Loucy (cell line): ENCODE data around the gene FCGR3A.
"Not testable (repeated sequence)": the region's sequence is repeated elsewhere in the genome, so short reads cannot be mapped to it uniquely, and the experiment has no call there.

Experiments
- EZH2phosphoT487 ChIP-seq: fragments of 200-600 bp; IDR thresholded peaks from 2 replicates; pipeline ENCODE4 v1.6.1; 2018; ENCODE audit warnings: antibody characterized with exemption, mild to moderate bottlenecking, moderate library complexity, borderline replicate concordance
- TF ChIP-seq, protein P1 (sequence below): fragments of 200-600 bp; sonication (generic); conservative IDR thresholded peaks from 2 replicates; pipeline ENCODE4 v1.5.1; 2014; ENCODE audit warnings: mild to moderate bottlenecking, antibody characterized with exemption, low read length

DNA sequence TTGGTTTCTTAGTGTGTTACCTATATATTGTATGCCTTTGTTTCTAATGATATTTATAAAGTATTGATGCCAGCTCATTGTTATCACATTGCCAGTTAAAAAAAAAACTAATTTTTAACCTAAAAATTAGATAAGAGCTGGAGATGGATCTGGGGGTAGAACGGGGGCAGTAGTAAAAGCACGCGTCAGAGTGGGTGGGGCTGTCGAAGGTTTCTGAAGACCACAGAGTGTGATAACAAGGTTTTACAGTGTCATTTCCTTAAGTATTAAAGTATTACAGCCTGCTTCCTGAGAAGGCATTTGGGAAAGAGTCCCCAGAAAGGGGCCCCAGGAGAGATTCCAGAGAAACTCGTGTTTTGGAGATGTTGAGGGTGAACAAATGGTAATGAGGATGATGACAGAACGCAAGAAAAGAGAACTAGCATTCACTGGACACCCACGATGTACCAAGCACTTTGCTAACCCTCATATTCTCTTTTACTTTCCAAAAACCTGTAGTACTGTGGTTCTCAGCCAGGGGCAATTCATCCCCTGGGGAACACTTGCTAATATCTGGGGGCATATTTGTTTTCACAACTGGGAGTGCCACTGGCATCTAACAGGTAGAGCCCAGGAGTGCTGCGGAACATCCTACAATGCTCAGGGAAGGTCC is 30.4 kb upstream of the FCGR3A start:
- TF ChIP-seq, protein P1, sequence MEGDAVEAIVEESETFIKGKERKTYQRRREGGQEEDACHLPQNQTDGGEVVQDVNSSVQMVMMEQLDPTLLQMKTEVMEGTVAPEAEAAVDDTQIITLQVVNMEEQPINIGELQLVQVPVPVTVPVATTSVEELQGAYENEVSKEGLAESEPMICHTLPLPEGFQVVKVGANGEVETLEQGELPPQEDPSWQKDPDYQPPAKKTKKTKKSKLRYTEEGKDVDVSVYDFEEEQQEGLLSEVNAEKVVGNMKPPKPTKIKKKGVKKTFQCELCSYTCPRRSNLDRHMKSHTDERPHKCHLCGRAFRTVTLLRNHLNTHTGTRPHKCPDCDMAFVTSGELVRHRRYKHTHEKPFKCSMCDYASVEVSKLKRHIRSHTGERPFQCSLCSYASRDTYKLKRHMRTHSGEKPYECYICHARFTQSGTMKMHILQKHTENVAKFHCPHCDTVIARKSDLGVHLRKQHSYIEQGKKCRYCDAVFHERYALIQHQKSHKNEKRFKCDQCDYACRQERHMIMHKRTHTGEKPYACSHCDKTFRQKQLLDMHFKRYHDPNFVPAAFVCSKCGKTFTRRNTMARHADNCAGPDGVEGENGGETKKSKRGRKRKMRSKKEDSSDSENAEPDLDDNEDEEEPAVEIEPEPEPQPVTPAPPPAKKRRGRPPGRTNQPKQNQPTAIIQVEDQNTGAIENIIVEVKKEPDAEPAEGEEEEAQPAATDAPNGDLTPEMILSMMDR, result not testable (repeated sequence)
- TF ChIP-seq EZH2phosphoT487, result not testable (repeated sequence)
